Liver (tissue), 9 donors: ENCODE results near the gene RALB. TPM values are rescaled to one million over a fixed set of nuclear protein-coding genes. Genes with fewer than 3 reads are reported as not detected.

ENCODE experiments used
- DNase-seq: peaks from one replicate; pipeline ENCODE4 v3.0.0-alpha.2; 2017; ENCODE audit warnings: low spot score
- H3K27ac ChIP-seq, 2 donors: one replicate each; pipeline ENCODE4 v1.7.0; 2013; ENCODE audit warnings: inconsistent platforms in 2 of 2, low read length in 2 of 2, control low read depth in 1 of 2, low read depth in 1 of 2, mild to moderate bottlenecking in 1 of 2
- H3K27me3 ChIP-seq, 4 donors: one replicate each; pipeline versions ENCODE4 v1.6.1 to v1.7.0; 2013; ENCODE audit warnings: low read length in 3 of 4, inconsistent platforms in 1 of 4, mild to moderate bottlenecking in 1 of 4, moderate library complexity in 1 of 4; ENCODE audit not compliant: control insufficient read depth in 4 of 4, insufficient read depth in 4 of 4
- H3K36me3 ChIP-seq, 4 donors: one replicate each; pipeline versions ENCODE4 v1.6.1 to v1.7.0; 2013; ENCODE audit warnings: low read length in 3 of 4, mild to moderate bottlenecking in 3 of 4, low read depth in 1 of 4, moderate library complexity in 1 of 4; ENCODE audit not compliant: control insufficient read depth in 4 of 4, insufficient read depth in 3 of 4
- H3K4me1 ChIP-seq, 4 donors: one replicate each; pipeline versions ENCODE4 v1.6.1 to v1.7.0; 2013; ENCODE audit warnings: low read length in 3 of 4, mild to moderate bottlenecking in 3 of 4, moderate library complexity in 1 of 4; ENCODE audit not compliant: control insufficient read depth in 4 of 4, insufficient read depth in 4 of 4
- H3K4me3 ChIP-seq, 3 donors: one replicate each; pipeline versions ENCODE4 v1.6.1 to v1.7.0; 2013; ENCODE audit warnings: low read length in 3 of 3, control low read depth in 1 of 3, low read depth in 1 of 3, mild to moderate bottlenecking in 1 of 3
- H3K9ac ChIP-seq, 2 donors: one replicate each; pipeline ENCODE4 v1.7.0; 2013; ENCODE audit warnings: low read length in 2 of 2, mild to moderate bottlenecking in 2 of 2, moderate library complexity in 2 of 2, control low read depth in 1 of 2, low read depth in 1 of 2
- H3K9me3 ChIP-seq, 4 donors: one replicate each; pipeline versions ENCODE4 v1.6.1 to v1.7.0; 2013; ENCODE audit warnings: low read length in 3 of 4; ENCODE audit not compliant: control insufficient read depth in 4 of 4
- ATF3 ChIP-seq: IDR thresholded peaks from 2 replicates; pipeline ENCODE4 v1.6.1; 2016; ENCODE audit warnings: antibody characterized with exemption
- EGR1 ChIP-seq, 2 donors: IDR thresholded peaks; 2 replicates each; pipeline ENCODE4 v1.6.1; 2016 to 2018; ENCODE audit warnings: antibody characterized with exemption in 2 of 2, low read depth in 2 of 2
- FOXA1 ChIP-seq: IDR thresholded peaks from 2 replicates; pipeline ENCODE4 v1.6.1; 2016; ENCODE audit warnings: antibody characterized with exemption
- FOXA2 ChIP-seq: IDR thresholded peaks from 2 replicates; pipeline ENCODE4 v1.6.1; 2016; ENCODE audit warnings: antibody characterized with exemption
- GABPA ChIP-seq, 2 donors: IDR thresholded peaks in 1 of 2; conservative IDR thresholded peaks in 1 of 2; 2 replicates each; pipeline ENCODE4 v1.6.1; 2016; ENCODE audit warnings: antibody characterized with exemption in 2 of 2, mild to moderate bottlenecking in 1 of 2, moderate library complexity in 1 of 2
- HNF4A ChIP-seq, 2 donors: conservative IDR thresholded peaks; 2 replicates each; pipeline ENCODE4 v1.6.1; 2016; ENCODE audit warnings: antibody characterized with exemption in 2 of 2, mild to moderate bottlenecking in 2 of 2
- HNF4G ChIP-seq: IDR thresholded peaks from 2 replicates; pipeline ENCODE4 v1.6.1; 2016; ENCODE audit warnings: antibody characterized with exemption
- JUND ChIP-seq, 2 donors: IDR thresholded peaks; 2 replicates each; pipeline ENCODE4 v1.6.1; 2016; ENCODE audit warnings: antibody characterized with exemption in 2 of 2
- MAX ChIP-seq: IDR thresholded peaks from 2 replicates; pipeline ENCODE4 v1.6.1; 2016; ENCODE audit warnings: antibody characterized with exemption
- NR2F2 ChIP-seq: IDR thresholded peaks from 2 replicates; pipeline ENCODE4 v1.6.1; 2016; ENCODE audit warnings: antibody characterized with exemption
- RAD21 ChIP-seq, 2 donors: IDR thresholded peaks; 2 replicates each; pipeline ENCODE4 v1.6.1; 2016; ENCODE audit warnings: antibody characterized with exemption in 2 of 2, mild to moderate bottlenecking in 2 of 2
- REST ChIP-seq: IDR thresholded peaks from 2 replicates; pipeline ENCODE4 v1.6.1; 2016; ENCODE audit warnings: antibody characterized with exemption, mild to moderate bottlenecking
- RXRA ChIP-seq, 2 donors: IDR thresholded peaks; 2 replicates each; pipeline ENCODE4 v1.6.1; 2017 to 2018; ENCODE audit warnings: antibody characterized with exemption in 2 of 2, mild to moderate bottlenecking in 1 of 2
- SP1 ChIP-seq: IDR thresholded peaks from 2 replicates; pipeline ENCODE4 v1.6.1; 2018; ENCODE audit warnings: antibody characterized with exemption, mild to moderate bottlenecking
- TAF1 ChIP-seq: conservative IDR thresholded peaks from 2 replicates; pipeline ENCODE4 v1.6.1; 2016; ENCODE audit warnings: antibody characterized with exemption, mild to moderate bottlenecking
- YY1 ChIP-seq: IDR thresholded peaks from 2 replicates; pipeline ENCODE4 v1.6.1; 2016; ENCODE audit warnings: antibody characterized with exemption, mild to moderate bottlenecking
- ZBTB33 ChIP-seq: IDR thresholded peaks from 2 replicates; pipeline ENCODE4 v1.6.1; 2016; ENCODE audit warnings: antibody characterized with exemption
- WGBS: extraction: QIAGEN DNeasy Blood & Tissue Kit; methylation state at CpG from one replicate; pipeline ENCODE4 v1.1.7; 2013; 5-methylcytosine and 5-hydroxymethylcytosine counted together
- polyA plus RNA-seq, 2 donors: library from polyadenylated mRNA; stranded (reverse) in 1 of 2; unstranded in 1 of 2; fragments of 200-250 nt in 1 of 2; fragments of >200 nt in 1 of 2; fragmentation: Nextera tagmentation in 1 of 2; extraction: Ambion mirVana in 1 of 2; gene quantifications; one replicate each; pipeline versions ENCODE4 v1.2.1 to v1.2.3, GENCODE V29; 2013 to 2015
- total RNA-seq, 2 donors: library from RNA; depleted of rRNA; stranded (reverse); fragments of >200 nt; gene quantifications; one replicate each; pipeline ENCODE4 v1.2.3, GENCODE V29; 2014
- donor health status: healthy.
- donor health status: healthy.
- donor health status: healthy.
- donor health status: healthy.
- donor health status: healthy.

RALB gene
- total and polyA plus RNA-seq, 4 donors = 11.1 to 26.4 (median 20.1) TPM

GRCh38 chr2:120330946-120331822 is 78.5 kb downstream of the RALB start:
- Histone ChIP-seq H3K4me3 (no peak overlapping the region), H3K9ac (no peak overlapping the region), H3K27ac (no peak overlapping the region), H3K4me1 (no peaks in the 10 kb centered on the region), H3K9me3 (peaks cover 0 to 1% (median 0%) of the 10 kb centered on the region in 4 donors), H3K36me3 (no peaks in the 10 kb centered on the region), H3K27me3 (no peaks in the 10 kb centered on the region)
- 85% methylated on average over 24 of the region's 24 CpGs for WGBS
- DNase-seq = no peak
- no peak for TF ChIP-seq MAX
- TF ChIP-seq FOXA1 = no peak
- no peak for TF ChIP-seq HNF4A (conservative IDR thresholded peaks at IDR 0.05)
- no peak for TF ChIP-seq EGR1 (IDR thresholded peaks at IDR 0.05; ENCODE audit: low read depth in 2 of 2)
- no peak for TF ChIP-seq FOXA2
- TF ChIP-seq REST = no peak
- no peak for TF ChIP-seq ZBTB33
- no peak for TF ChIP-seq RAD21 (IDR thresholded peaks at IDR 0.05)
- TF ChIP-seq SP1 = no peak
- no peak for TF ChIP-seq GABPA (IDR thresholded peaks at IDR 0.05 in 1 of 2, conservative IDR thresholded peaks at IDR 0.05 in 1 of 2)
- no peak for TF ChIP-seq RXRA (IDR thresholded peaks at IDR 0.05)
- TF ChIP-seq HNF4G = no peak
- no peak for TF ChIP-seq YY1

GRCh38 chr2:120331903-120332302 is 79.3 kb downstream of the RALB start:
- Histone ChIP-seq H3K9me3 (peaks cover 0 to 1% (median 0%) of the 10 kb centered on the region in 4 donors), H3K4me1 (no peaks in the 10 kb centered on the region), H3K27ac (no peak overlapping the region), H3K27me3 (no peaks in the 10 kb centered on the region), H3K36me3 (no peaks in the 10 kb centered on the region), H3K9ac (no peak overlapping the region), H3K4me3 (no peak overlapping the region)
- 51% methylated on average over 4 of the region's 4 CpGs for WGBS
- DNase-seq = no peak
- no peak for TF ChIP-seq HNF4A (conservative IDR thresholded peaks at IDR 0.05)
- TF ChIP-seq NR2F2 = no peak
- no peak for TF ChIP-seq HNF4G
- TF ChIP-seq YY1 = no peak
- no peak for TF ChIP-seq ATF3
- no peak for TF ChIP-seq TAF1
- TF ChIP-seq REST = no peak
- no peak for TF ChIP-seq ZBTB33
- no peak for TF ChIP-seq RAD21 (IDR thresholded peaks at IDR 0.05)
- no peak for TF ChIP-seq JUND (IDR thresholded peaks at IDR 0.05)
- no peak for TF ChIP-seq MAX
